H1 (cell line): Measurements from ENCODE around the gene APH1B. TPM values are rescaled to one million over a fixed set of nuclear protein-coding genes. Genes with fewer than 3 reads are reported as not detected.

Source experiments
- ATF3 ChIP-seq: IDR thresholded peaks from 2 replicates; pipeline ENCODE4 v1.6.1; 2011; ENCODE audit warnings: low read depth, mild to moderate bottlenecking, low read length; ENCODE audit not compliant: insufficient read depth
- CHD7 ChIP-seq: fragments of 300-600 bp; sonication (generic); IDR thresholded peaks from 2 replicates; pipeline ENCODE4 v1.7.1; 2012; ENCODE audit warnings: low read length, moderate library complexity, mild to moderate bottlenecking, inconsistent platforms; ENCODE audit not compliant: insufficient replicate concordance
- GTF2F1 ChIP-seq: IDR thresholded peaks from 2 replicates; pipeline ENCODE4 v1.6.1; 2012; ENCODE audit warnings: low read depth, low read length, improper control_type of control experiment, borderline replicate concordance
- POLR2AphosphoS5 ChIP-seq: IDR thresholded peaks from 2 replicates; pipeline ENCODE4 v1.6.1; 2011; ENCODE audit warnings: low read depth, low read length
- SAP30 ChIP-seq: fragments of 300-600 bp; sonication (generic); IDR thresholded peaks from 2 replicates; pipeline ENCODE4 v1.7.1; 2012; ENCODE audit warnings: low read length, moderate library complexity, mild to moderate bottlenecking, inconsistent platforms; ENCODE audit not compliant: insufficient read depth, insufficient replicate concordance
- SP2 ChIP-seq: IDR thresholded peaks from 2 replicates; pipeline ENCODE4 v1.6.1; 2012; ENCODE audit warnings: mild to moderate bottlenecking, low read length, inconsistent platforms
- USF2 ChIP-seq: IDR thresholded peaks from 2 replicates; pipeline ENCODE4 v1.6.1; 2011; ENCODE audit warnings: low read length, improper control_type of control experiment
- YY1 ChIP-seq: IDR thresholded peaks from 2 replicates; pipeline ENCODE4 v1.6.1; 2011; ENCODE audit warnings: low read depth, mild to moderate bottlenecking, low read length
- ZNF274 ChIP-seq: IDR thresholded peaks from 2 replicates; pipeline ENCODE4 v1.7.0; 2012; ENCODE audit warnings: low read length, borderline replicate concordance; ENCODE audit errors: extremely low read depth
- polyA plus RNA-seq, 7 experiments: library from polyadenylated mRNA; depleted of rRNA in 3 of 7; stranded (reverse) in 5 of 7; unstranded in 2 of 7; fragments of >200 nt in 5 of 7; fragments of 200-250 nt in 2 of 7; gene quantifications; 1 replicate in 5 of 7; 2 replicates in 1 of 7; 4 replicates in 1 of 7; pipeline versions ENCODE4 v1.2.1 to v1.2.3, GENCODE V29; 2011 to 2013; ENCODE audit warnings: missing spikeins in 2 of 7, mixed read lengths in 2 of 7
- total RNA-seq: library from RNA; stranded (reverse); fragmentation: NEBNext Ultra II Directional; extraction: Animal tissue kit (Norgen Biotek cat#: 25700); gene quantifications from 2 replicates; pipeline ENCODE4 v1.2.1, GENCODE V29; 2021

APH1B gene
- total and polyA plus RNA-seq, 2 of the 8 experiments (the other 6 are each of a cell fraction or from before 2014, with no cell fraction given): 11.5 to 22.9 TPM

GRCh38 chr15:63274427-63274826 is 3.0 kb upstream of the APH1B start (continued):
- TF ChIP-seq CHD7 (no peak), ZNF274 (no peak), SP2 (no peak), USF2 (no peak), YY1 (peak; percentile 9; the same call in 1 of the 2 replicates), SAP30 (peak; percentile 22), POLR2AphosphoS5 (no peak), ATF3 (peak; percentile 65; the same call in 1 of the 2 replicates), GTF2F1 (no peak)
